Tibial nerve (tissue), 4 donors: ENCODE measurements around the gene GPR101.

Experiments
- EP300 ChIP-seq, 2 donors: sonication (generic); formaldehyde crosslinking; IDR thresholded peaks; one replicate each; pipeline ENCODE4 v1.6.1; 2017; ENCODE audit warnings: antibody characterized with exemption in 2 of 2, mild to moderate bottlenecking in 1 of 2
- TF ChIP-seq, protein P1 (sequence below), 5 experiments: fragments of 200-600 bp in 3 of 5; fragments of 450-650 bp in 2 of 5; sonication (generic) in 3 of 5; IDR thresholded peaks; one replicate each; pipeline ENCODE4 v1.5.1; 2016 to 2019; ENCODE audit warnings: antibody characterized with exemption in 5 of 5, mild to moderate bottlenecking in 3 of 5, moderate library complexity in 2 of 5

DNA sequence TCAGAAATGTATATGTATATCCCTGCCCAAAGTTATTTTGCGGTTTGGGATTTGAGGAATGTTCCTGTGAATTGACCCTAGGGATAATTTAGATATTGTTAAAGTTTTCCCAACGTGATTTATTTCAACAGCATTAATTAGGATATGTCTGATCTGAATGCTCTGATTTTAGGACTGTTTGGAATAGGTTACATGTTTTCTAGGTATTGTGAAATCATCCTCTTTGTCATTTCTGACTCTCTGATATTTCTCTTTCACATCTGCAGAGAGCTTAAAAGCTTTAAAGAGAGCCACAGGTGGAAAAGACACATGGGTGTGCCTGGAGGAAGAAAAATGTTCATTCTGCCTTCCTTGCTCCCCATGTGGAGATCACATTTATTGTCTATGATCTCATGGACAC lies 5.1 kb downstream of the GPR101 start:
- TF ChIP-seq, protein P1, sequence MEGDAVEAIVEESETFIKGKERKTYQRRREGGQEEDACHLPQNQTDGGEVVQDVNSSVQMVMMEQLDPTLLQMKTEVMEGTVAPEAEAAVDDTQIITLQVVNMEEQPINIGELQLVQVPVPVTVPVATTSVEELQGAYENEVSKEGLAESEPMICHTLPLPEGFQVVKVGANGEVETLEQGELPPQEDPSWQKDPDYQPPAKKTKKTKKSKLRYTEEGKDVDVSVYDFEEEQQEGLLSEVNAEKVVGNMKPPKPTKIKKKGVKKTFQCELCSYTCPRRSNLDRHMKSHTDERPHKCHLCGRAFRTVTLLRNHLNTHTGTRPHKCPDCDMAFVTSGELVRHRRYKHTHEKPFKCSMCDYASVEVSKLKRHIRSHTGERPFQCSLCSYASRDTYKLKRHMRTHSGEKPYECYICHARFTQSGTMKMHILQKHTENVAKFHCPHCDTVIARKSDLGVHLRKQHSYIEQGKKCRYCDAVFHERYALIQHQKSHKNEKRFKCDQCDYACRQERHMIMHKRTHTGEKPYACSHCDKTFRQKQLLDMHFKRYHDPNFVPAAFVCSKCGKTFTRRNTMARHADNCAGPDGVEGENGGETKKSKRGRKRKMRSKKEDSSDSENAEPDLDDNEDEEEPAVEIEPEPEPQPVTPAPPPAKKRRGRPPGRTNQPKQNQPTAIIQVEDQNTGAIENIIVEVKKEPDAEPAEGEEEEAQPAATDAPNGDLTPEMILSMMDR (IDR thresholded peaks at IDR 0.05): no peak
- no peak for TF ChIP-seq EP300 (IDR thresholded peaks at IDR 0.05)
